Sigmoid colon (tissue), 4 donors: ENCODE results near the gene DDX50.

ENCODE experiments used
- CTCF ChIP-seq, 4 experiments: fragments of 450-650 bp in 3 of 4; fragments of 200-600 bp in 1 of 4; IDR thresholded peaks; one replicate each; pipeline ENCODE4 v1.5.1; 2016 to 2019; ENCODE audit warnings: antibody characterized with exemption in 4 of 4, mild to moderate bottlenecking in 3 of 4, moderate library complexity in 2 of 4
- EP300 ChIP-seq, 4 donors: sonication (generic); formaldehyde crosslinking; IDR thresholded peaks; one replicate each; pipeline ENCODE4 v1.6.1; 2017; ENCODE audit warnings: antibody characterized with exemption in 4 of 4
- POLR2A ChIP-seq, 2 donors: fragments of 450-650 bp; IDR thresholded peaks; one replicate each; pipeline ENCODE4 v1.6.1; 2016; ENCODE audit warnings: antibody characterized with exemption in 2 of 2, mild to moderate bottlenecking in 2 of 2, moderate library complexity in 2 of 2
- POLR2AphosphoS5 ChIP-seq, 4 donors: sonication (generic); formaldehyde crosslinking; IDR thresholded peaks; one replicate each; pipeline ENCODE4 v1.6.1; 2017; ENCODE audit warnings: antibody characterized with exemption in 4 of 4

GRCh38 chr10:68901105-68901927, at the start of gene DDX50:
- peak; percentile 87 to 96 (median 92) for TF ChIP-seq POLR2AphosphoS5 (IDR thresholded peaks at IDR 0.05)
- peak in 1 of 4 donors; percentile 43 for TF ChIP-seq EP300 (IDR thresholded peaks at IDR 0.05)
- TF ChIP-seq CTCF (IDR thresholded peaks at IDR 0.05) = no peak
- TF ChIP-seq POLR2A (IDR thresholded peaks at IDR 0.05) = peak; percentile 70 to 76
